IPS-15b (cell line): Measurements from ENCODE around the gene MAGI1.

ENCODE experiments used
- H3K27me3 ChIP-seq: one replicate; pipeline ENCODE4 v1.6.1; 2013; ENCODE audit warnings: low read length; ENCODE audit not compliant: control insufficient read depth, insufficient read depth
- H3K36me3 ChIP-seq: one replicate; pipeline ENCODE4 v1.6.1; 2013; ENCODE audit warnings: low read length; ENCODE audit not compliant: control insufficient read depth, insufficient read depth
- H3K4me1 ChIP-seq: one replicate; pipeline ENCODE4 v1.6.1; 2013; ENCODE audit warnings: mild to moderate bottlenecking, low read length; ENCODE audit not compliant: control insufficient read depth, insufficient read depth
- H3K4me3 ChIP-seq: one replicate; pipeline ENCODE4 v1.5.1; 2013; ENCODE audit warnings: low read depth, low read length
- H3K9ac ChIP-seq: one replicate; pipeline ENCODE4 v1.6.1; 2013; ENCODE audit warnings: low read depth, mild to moderate bottlenecking, low read length
- H3K9me3 ChIP-seq: one replicate; pipeline ENCODE4 v1.6.1; 2013; ENCODE audit warnings: mild to moderate bottlenecking, low read length; ENCODE audit not compliant: control insufficient read depth, insufficient read depth

Gene MAGI1

GRCh38 chr3:65793495-65794200 lies 245.1 kb downstream of the MAGI1 start:
- no peaks in the 10 kb centered on the region for H3K9me3 ChIP-seq
- no peak overlapping the region for H3K4me3 ChIP-seq
- no peaks in the 10 kb centered on the region for H3K27me3 ChIP-seq
- H3K9ac ChIP-seq = no peak overlapping the region
- no peaks in the 10 kb centered on the region for H3K36me3 ChIP-seq
- H3K4me1 ChIP-seq = peaks cover 3% of the 10 kb centered on the region

DNA sequence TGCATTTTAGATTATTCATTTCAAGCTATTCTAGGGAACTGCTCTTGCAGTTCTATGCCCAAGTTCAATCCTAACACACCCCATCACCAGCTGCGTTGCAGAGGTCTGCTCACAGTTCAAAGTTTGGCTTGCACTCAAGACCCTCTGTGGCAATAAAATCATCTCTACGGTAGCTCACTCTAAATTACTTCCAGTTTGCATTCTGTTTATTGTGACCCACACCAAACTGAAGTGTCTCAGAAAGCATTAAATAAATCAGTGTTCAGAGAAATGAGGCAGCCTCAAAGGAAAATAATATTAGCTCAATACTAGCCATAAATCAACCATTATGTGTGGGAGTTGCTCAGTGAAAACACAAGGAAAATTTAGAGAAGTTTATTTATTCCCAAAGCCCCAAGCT lies 250.3 kb downstream of the MAGI1 start:
- Histone ChIP-seq H3K36me3 (no peaks in the 10 kb centered on the region), H3K27me3 (no peaks in the 10 kb centered on the region), H3K9ac (no peak overlapping the region), H3K4me1 (no peaks in the 10 kb centered on the region), H3K9me3 (no peaks in the 10 kb centered on the region), H3K4me3 (no peak overlapping the region)

- H3K4me3 ChIP-seq = no peak overlapping the region
- no peaks in the 10 kb centered on the region for H3K36me3 ChIP-seq
- no peak overlapping the region for H3K9ac ChIP-seq
- no peaks in the 10 kb centered on the region for H3K9me3 ChIP-seq
- no peaks in the 10 kb centered on the region for H3K4me1 ChIP-seq
- no peaks in the 10 kb centered on the region for H3K27me3 ChIP-seq
Measured at GRCh38 chr3:65787827-65788226, 250.9 kb downstream of the MAGI1 start.

DNA sequence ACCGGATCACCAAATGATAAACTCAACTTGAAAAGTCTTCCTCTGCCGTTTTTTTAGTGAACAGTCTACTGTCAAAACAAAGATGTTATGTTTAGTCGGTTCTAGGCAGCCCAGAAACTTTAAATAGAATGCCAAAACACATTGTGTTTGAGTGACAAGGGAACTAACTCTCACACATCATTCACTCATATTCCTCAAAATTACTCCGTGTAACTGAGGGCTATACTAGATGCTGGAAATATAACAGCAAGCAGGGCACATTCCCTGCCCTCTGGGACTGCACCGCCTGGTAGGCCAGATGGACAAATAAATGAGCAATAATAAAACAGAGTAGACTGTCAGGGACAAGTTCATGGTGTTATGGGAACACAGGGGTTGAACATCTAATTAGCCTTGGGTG lies 251.4 kb downstream of the MAGI1 start:
- no peaks in the 10 kb centered on the region for H3K36me3 ChIP-seq
- no peak overlapping the region for H3K9ac ChIP-seq
- no peak overlapping the region for H3K4me3 ChIP-seq
- H3K9me3 ChIP-seq = no peaks in the 10 kb centered on the region
- H3K27me3 ChIP-seq = no peaks in the 10 kb centered on the region
- no peaks in the 10 kb centered on the region for H3K4me1 ChIP-seq

GRCh38 chr3:65786890-65787289 lies 251.8 kb downstream of the MAGI1 start:
- no peaks in the 10 kb centered on the region for H3K9me3 ChIP-seq
- no peak overlapping the region for H3K4me3 ChIP-seq
- H3K9ac ChIP-seq = no peak overlapping the region
- H3K4me1 ChIP-seq = no peaks in the 10 kb centered on the region
- no peaks in the 10 kb centered on the region for H3K27me3 ChIP-seq
- no peaks in the 10 kb centered on the region for H3K36me3 ChIP-seq

GRCh38 chr3:65785065-65785645 lies 253.6 kb downstream of the MAGI1 start:
- no peak overlapping the region for H3K4me3 ChIP-seq
- no peaks in the 10 kb centered on the region for H3K27me3 ChIP-seq

DNA sequence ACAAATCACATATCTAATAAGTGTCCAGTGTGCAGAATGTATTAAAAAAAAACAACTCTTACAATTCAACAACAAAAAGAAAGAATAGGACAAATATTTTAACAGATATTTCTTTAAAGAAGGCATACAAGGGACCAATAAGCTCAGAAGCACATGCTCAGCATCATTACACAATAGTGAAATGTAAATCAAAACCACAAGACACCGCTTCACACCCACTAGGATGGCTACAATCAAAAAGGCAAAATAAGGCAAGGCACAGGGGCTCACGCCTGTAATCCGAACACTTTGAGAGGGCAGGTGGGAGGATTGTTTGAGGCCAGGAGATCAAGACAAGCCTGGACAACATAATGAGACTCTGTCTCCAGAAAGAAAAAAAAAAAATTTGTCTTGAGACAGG lies 255.6 kb downstream of the MAGI1 start:
- Histone ChIP-seq H3K9me3 (no peaks in the 10 kb centered on the region), H3K27me3 (no peaks in the 10 kb centered on the region), H3K36me3 (no peaks in the 10 kb centered on the region), H3K4me1 (peaks cover 4% of the 10 kb centered on the region), H3K4me3 (no peak overlapping the region), H3K9ac (no peak overlapping the region)

More at GRCh38 chr3:65785065-65785645, 253.6 kb downstream of the MAGI1 start:
- Histone ChIP-seq H3K36me3 (no peaks in the 10 kb centered on the region), H3K4me1 (no peaks in the 10 kb centered on the region), H3K9ac (no peak overlapping the region), H3K9me3 (no peaks in the 10 kb centered on the region)

- Histone ChIP-seq H3K4me3 (no peak overlapping the region), H3K36me3 (no peaks in the 10 kb centered on the region), H3K4me1 (peaks cover 4% of the 10 kb centered on the region), H3K9ac (no peak overlapping the region), H3K27me3 (no peaks in the 10 kb centered on the region), H3K9me3 (no peaks in the 10 kb centered on the region)
Measured at GRCh38 chr3:65781594-65781993, 257.1 kb downstream of the MAGI1 start.

- Histone ChIP-seq H3K27me3 (no peaks in the 10 kb centered on the region), H3K9me3 (no peaks in the 10 kb centered on the region), H3K9ac (no peak overlapping the region), H3K36me3 (no peaks in the 10 kb centered on the region), H3K4me3 (no peak overlapping the region), H3K4me1 (peaks cover 4% of the 10 kb centered on the region)
Measured at GRCh38 chr3:65779390-65779789, 259.3 kb downstream of the MAGI1 start.

DNA sequence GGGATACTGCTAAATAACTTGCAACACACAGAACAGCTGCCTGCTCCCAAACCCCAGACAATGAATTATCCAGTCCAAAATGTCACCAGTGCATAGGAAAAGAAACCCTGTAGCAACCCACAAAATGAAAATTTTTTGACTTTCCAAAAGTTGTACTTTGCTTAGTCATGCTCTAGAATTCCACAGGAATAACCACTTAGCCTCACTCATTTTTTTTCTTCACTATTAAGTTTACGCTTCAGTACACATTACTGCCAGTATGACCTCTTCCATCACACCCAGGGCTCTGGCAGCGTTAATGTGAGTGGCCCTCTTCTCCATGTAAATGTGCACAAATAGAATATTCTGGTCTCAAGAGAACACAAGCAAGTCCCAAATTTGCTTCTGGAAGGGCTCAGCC lies 259.8 kb downstream of the MAGI1 start:
- H3K27me3 ChIP-seq = no peaks in the 10 kb centered on the region
- peaks cover 4% of the 10 kb centered on the region for H3K4me1 ChIP-seq
- no peak overlapping the region for H3K9ac ChIP-seq
- H3K4me3 ChIP-seq = no peak overlapping the region
- H3K36me3 ChIP-seq = no peaks in the 10 kb centered on the region
- H3K9me3 ChIP-seq = no peaks in the 10 kb centered on the region

GRCh38 chr3:65777050-65777449 lies 261.7 kb downstream of the MAGI1 start:
- Histone ChIP-seq H3K9me3 (no peaks in the 10 kb centered on the region), H3K4me1 (peaks cover 4% of the 10 kb centered on the region), H3K9ac (no peak overlapping the region), H3K27me3 (no peaks in the 10 kb centered on the region), H3K36me3 (no peaks in the 10 kb centered on the region), H3K4me3 (no peak overlapping the region)

DNA sequence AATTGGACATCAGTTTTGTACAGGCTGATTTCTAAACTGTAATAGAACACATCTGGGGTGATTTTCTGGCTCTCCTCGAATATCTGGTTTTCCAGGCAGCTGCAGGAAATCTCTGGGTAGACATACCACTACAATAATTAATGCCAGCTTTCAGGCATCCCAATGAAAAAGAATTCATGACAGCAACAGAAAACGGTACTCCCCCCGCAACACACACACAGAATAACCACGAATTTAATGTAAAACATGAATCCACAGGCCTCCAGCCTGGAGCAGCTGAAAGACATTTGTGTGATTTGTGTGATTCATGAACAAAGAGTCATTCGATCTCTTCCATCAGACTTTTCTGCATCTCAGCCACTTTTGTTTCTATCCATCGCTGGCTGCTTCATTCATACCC lies 262.2 kb downstream of the MAGI1 start:
- Histone ChIP-seq H3K9me3 (no peaks in the 10 kb centered on the region), H3K9ac (no peak overlapping the region), H3K4me1 (peaks cover 4% of the 10 kb centered on the region), H3K36me3 (no peaks in the 10 kb centered on the region), H3K4me3 (no peak overlapping the region), H3K27me3 (no peaks in the 10 kb centered on the region)
